Heart left ventricle (tissue), 13 donors: ENCODE data around the gene CAMK2D.

ENCODE experiments used
- CTCF ChIP-seq, 12 donors: fragments of 200-600 bp; sonication (generic) in 4 of 12; IDR thresholded peaks; one replicate each; pipeline versions ENCODE4 v1.5.0 to v1.8.0; 2018 to 2022; ENCODE audit warnings: antibody characterized with exemption in 12 of 12, mild to moderate bottlenecking in 5 of 12
- POLR2A ChIP-seq, 2 donors: fragments of 450-650 bp; IDR thresholded peaks; one replicate each; pipeline ENCODE4 v1.6.1; 2017; ENCODE audit warnings: antibody characterized with exemption in 2 of 2, mild to moderate bottlenecking in 2 of 2, moderate library complexity in 2 of 2
- donor health status: ischemic (EF 13 %, LVEDD 7.1; RV severe dilation, severe dysfunction).
- donor health status: DM: no; HTN: yes; CAD: no.
- donor health status: DM: no; HTN: no; CAD: no.
- donor health status: ischemic (EF 25% LVEDD 6.9; RV normal size, moderate dysfunction).
- donor health status: ischemic (EF 25% LVEDD 5.7; RV mildly dilated, moderate dysfunction).
- donor health status: ischemic (EF 35%, LVEDD 5.7; RV mildly dilated, moderate dysfunction).
- donor health status: nonischemic (EF 11% LVEDD 7.7; RV severe dilation, severe dysfunction).
- donor health status: DM: yes; HTN: yes; CAD: no.
- donor health status: PGD.
- donor health status: ischemic (EF 29% LVEDD 5.4; RV normal size, mild dysfunction).
- donor health status: nonischemic (EF 23%, LVEDD 6.1; RV moderate dilation, normal function).

- TF ChIP-seq CTCF (IDR thresholded peaks at IDR 0.05): no peak
- TF ChIP-seq POLR2A (IDR thresholded peaks at IDR 0.05): no peak
These were observed 158.8 kb downstream of the CAMK2D start for GRCh38 chr4:113602646-113603228.
